Anterior cingulate cortex (tissue), 58 donors: ENCODE measurements around the gene TAS2R14.

ENCODE experiments used
- DNase-seq, 58 donors: peaks; one replicate each; lab custom pipeline; 2025; lab: John Stamatoyannopoulos, UW

Gene TAS2R14

DNA sequence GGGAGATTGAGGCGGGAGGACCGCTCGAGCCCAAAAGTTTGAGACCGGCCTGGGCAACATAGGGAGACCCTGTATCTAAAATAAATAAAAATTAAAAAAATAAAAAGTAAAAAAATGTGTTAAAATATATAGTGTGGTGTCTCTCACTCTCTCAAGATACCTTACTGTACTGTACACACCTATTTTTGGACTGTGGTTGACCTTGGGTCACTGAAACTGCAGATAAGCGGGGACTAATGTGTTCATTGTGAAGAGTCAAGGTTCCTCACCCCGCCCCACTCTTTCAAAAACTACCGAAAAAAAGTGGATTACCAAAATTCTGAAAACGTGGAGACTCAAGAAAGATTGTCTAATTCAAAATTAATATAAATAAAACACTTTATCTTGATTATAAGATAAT, 28.7 kb downstream of the TAS2R14 start:
- DNase-seq = no peak

DNA sequence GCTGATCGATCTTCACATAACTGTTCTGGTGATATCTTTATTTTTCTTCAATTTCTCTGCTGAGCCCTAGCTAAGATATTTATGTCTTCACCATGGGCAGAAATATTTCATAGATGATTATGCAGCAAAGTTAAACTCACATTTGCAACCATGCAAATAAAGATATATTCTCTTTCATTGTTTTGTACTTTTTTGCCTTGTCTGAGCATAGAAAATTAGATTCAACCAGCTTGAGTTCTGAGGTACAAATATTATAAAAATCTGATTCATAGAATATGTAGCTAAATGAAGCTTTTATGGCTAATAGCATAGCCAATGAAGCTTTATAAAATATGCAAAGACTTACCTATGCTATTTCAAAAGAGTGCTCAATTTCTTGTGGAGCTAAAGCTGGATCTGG, 29.6 kb downstream of the TAS2R14 start, which contains the start of gene TAS2R13:
Gene TAS2R13 (minus strand): TSS at position 101 of the 400 bp plus-strand sequence. CDS start 264 bp downstream, outside the sequence.
- DNase-seq = no peak

DNA sequence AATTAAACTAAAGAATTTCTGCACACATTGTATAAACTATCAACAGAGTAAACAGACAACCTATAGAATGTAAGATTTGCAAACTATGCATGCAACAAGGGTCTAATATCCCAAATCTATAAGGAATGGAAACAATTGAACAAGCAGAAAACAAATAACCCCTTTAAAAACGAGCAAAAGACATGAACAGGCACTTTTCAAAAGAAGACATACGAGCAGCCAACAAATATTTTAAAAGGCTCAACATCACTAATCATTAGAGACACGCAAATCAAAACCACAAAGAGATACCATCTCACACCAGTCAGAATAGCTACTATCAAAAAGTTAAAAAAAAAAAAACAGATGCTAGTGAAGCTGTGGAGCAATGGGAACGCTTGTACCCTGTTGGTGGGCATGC, 34.4 kb downstream of the TAS2R14 start:
- DNase-seq = no peak

DNA sequence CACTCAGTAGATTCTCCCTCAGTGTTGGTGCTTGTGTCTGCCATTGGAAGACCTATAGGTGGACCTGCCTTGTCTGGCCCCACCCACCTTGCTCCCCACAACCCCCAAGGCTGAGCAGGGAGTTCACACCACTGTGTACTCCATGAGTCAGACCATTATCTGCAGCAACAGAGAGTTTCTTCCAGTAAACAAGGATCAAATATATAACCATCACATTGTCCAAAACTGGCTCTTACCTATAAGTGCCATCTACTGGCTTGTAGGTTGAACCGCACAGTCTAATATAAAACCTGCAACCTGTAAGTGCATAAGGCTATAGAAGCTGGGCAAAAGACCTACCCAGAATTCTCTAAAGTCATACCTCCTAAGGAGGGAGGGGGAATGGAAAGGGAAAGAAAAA, 37.6 kb downstream of the TAS2R14 start:
- no peak for DNase-seq

DNA sequence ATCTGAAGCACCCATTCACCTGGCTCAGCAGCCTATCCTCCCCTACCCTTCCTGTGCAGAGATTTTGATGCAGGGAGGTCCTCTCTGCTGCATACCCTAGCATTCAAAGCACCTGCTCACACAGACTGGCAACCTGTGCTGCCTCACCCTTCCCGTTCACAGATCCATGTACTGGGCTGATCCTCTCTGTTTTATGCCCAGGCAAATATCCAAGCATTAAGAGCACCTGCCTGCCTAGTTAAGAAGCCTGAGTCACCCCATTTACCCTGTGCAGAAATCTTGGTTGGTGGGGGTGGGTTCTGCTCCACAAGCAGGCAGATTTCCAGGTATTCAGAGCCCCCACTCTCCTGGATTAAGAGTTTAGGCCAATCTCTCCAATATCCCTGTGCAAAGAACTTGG, 38.1 kb downstream of the TAS2R14 start:
- DNase-seq = no peak

DNA sequence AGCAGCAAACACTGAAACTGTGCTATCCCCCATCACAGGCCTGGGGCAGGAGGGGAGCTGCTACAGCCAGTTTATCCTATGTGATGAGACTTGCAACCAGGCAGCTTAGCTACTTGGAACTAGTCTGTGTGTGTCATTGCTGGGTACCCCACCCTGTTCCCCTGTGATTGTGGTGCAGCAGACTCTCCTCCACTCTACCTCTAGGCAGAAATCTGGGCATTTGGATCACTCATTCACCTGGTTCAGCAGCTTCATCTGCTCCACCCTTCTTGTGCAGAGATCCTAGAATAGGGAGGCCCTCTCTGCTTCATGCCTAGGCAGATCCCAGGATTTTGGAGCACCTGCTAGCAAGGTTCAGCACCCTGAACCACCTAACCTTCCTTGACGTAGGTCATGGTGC, 38.5 kb downstream of the TAS2R14 start:
- no peak for DNase-seq

DNA sequence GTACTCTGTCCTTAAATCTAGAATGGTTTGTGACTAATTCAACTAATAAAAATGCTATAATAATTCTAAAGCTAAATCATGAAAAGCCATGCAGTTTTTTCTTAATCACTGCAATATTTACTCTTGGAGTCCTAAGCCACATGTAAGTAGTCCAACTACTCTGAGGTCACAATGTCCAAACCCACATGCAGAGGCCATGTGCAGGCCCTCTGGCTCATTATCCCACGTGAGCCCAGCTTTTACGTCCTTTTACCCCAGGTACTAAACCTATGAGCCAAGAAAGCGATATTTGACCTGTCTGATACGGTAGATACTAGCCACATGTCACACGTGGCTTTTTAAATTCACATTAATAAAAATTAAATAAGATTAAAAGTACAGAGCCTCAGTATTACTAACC, 42.2 kb downstream of the TAS2R14 start:
- no peak for DNase-seq

DNA sequence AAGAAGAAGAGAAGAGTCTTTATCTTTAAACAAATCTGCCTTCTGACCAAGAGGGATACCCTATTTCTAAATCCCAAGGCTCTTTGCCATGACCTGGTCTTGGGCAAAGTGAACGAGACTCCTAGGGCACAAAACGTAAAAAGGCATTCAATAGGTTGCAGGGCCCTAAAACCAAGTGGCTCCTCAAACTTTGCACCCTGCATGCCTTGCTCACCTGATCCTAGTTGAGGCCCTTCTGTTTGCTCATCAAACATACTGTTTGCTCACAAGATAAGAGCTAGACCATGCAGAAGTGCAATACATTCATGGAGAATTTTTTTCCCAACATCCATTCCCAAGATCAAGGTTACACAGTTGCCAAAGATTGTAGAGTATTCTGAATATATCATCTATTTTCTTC, 47.1 kb downstream of the TAS2R14 start:
- no peak for DNase-seq

DNA sequence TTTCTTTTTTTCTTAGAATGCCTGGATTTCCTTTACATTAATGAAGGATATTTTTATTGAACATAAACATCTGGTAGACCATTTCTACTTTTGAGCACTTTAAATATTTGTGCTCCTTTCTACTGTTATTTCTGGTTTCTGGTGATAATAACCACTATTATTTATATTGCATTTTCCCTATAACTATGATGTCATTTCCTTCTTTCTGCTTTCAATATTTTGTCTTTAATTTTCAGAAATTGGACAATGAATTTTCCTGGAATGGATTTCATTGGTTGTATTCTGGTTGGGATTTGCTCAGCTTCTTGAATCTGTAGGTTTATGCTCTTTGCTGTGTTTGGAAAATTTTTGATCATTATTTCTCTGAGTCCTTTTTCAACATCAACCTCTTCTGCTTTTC, 49.8 kb downstream of the TAS2R14 start:
- no peak for DNase-seq
